ENCODE measurements around the gene ENAH.

Gene ENAH

GRCh38 chr1:225674381-225674780, 21.5 kb upstream of the ENAH start:
- H3K27ac ChIP-seq (ENCODE audit: low read length): no peak overlapping the region
- H3K4me3 ChIP-seq (ENCODE audit: low read length in 2 of 2): no peak overlapping the region
- H3K27me3 ChIP-seq (ENCODE audit: control insufficient read depth in 1 of 2, insufficient read depth in 2 of 2, low read length in 2 of 2): no peaks in the 10 kb centered on the region

DNA sequence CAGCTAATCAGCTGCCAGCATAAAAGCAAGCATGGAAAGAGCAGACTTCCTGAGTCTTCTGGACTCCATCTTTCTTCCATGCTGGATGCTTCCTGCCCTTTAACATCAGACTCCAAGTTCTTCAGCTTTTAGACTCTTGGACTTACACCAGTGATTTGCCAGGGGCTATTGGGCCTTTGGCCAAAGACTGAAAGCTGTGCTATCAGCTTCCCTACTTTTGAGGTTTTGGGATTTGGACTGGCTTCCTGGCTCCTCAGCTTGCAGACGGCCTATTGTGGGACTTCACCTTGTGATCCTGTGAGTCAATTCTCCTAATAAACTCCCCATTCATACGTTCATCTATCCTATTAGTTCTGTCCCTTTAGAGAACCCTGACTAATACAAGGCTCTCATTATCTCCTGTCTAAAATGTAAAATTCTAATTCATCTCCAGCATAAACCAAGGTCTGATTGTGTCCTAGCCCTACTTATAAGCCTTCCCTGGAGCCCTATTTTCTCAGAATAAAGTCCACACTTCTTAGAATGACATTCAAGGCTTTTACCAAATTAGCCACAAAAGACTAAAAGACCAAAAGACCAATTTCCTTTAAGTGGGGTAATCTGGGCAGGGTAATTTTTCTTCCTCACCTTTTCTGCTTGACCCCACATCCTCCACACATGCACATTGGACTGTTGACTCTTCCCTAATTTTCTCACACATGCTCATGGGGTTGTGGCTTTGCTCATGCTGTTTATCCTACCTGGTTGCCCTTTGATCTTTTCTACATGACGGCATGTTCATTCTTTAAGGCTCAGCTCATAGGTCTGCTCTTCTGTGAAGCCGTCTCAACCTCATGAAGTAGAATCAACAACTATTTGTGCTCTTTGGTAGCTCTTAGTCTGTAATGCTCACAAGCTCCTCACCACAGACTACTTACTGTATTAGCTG, 18.1 kb upstream of the ENAH start:
- no peak overlapping the region for H3K4me3 ChIP-seq (ENCODE audit: low read length in 2 of 2)
- no peaks in the 10 kb centered on the region for H3K4me1 ChIP-seq (ENCODE audit: control insufficient read depth, insufficient read depth, low read length)
- no peaks in the 10 kb centered on the region for H3K9me3 ChIP-seq (ENCODE audit: control insufficient read depth in 2 of 2, low read length in 2 of 2)
- no peak overlapping the region for H3K9ac ChIP-seq (ENCODE audit: low read length in 2 of 2)
- H3K36me3 ChIP-seq (ENCODE audit: control insufficient read depth in 2 of 2, insufficient read depth in 2 of 2, low read length in 2 of 2): no peaks in the 10 kb centered on the region
- no peak overlapping the region for H3K27ac ChIP-seq (ENCODE audit: low read length)
- H3K27me3 ChIP-seq (ENCODE audit: control insufficient read depth in 1 of 2, insufficient read depth in 2 of 2, low read length in 2 of 2): no peaks in the 10 kb centered on the region

More at GRCh38 chr1:225674381-225674780, 21.5 kb upstream of the ENAH start:
- Histone ChIP-seq H3K9ac (ENCODE audit: low read length in 2 of 2) (no peak overlapping the region), H3K36me3 (ENCODE audit: control insufficient read depth in 2 of 2, insufficient read depth in 2 of 2, low read length in 2 of 2) (no peaks in the 10 kb centered on the region), H3K4me1 (ENCODE audit: control insufficient read depth, insufficient read depth, low read length) (no peaks in the 10 kb centered on the region), H3K9me3 (ENCODE audit: control insufficient read depth in 2 of 2, low read length in 2 of 2) (no peaks in the 10 kb centered on the region)

GRCh38 chr1:225670356-225670755, 17.4 kb upstream of the ENAH start:
- Histone ChIP-seq H3K27me3 (ENCODE audit: control insufficient read depth in 1 of 2, insufficient read depth in 2 of 2, low read length in 2 of 2) (no peaks in the 10 kb centered on the region), H3K4me3 (ENCODE audit: low read length in 2 of 2) (no peak overlapping the region), H3K27ac (ENCODE audit: low read length) (no peak overlapping the region), H3K9ac (ENCODE audit: low read length in 2 of 2) (no peak overlapping the region), H3K9me3 (ENCODE audit: control insufficient read depth in 2 of 2, low read length in 2 of 2) (no peaks in the 10 kb centered on the region), H3K36me3 (ENCODE audit: control insufficient read depth in 2 of 2, insufficient read depth in 2 of 2, low read length in 2 of 2) (no peaks in the 10 kb centered on the region), H3K4me1 (ENCODE audit: control insufficient read depth, insufficient read depth, low read length) (no peaks in the 10 kb centered on the region)

DNA sequence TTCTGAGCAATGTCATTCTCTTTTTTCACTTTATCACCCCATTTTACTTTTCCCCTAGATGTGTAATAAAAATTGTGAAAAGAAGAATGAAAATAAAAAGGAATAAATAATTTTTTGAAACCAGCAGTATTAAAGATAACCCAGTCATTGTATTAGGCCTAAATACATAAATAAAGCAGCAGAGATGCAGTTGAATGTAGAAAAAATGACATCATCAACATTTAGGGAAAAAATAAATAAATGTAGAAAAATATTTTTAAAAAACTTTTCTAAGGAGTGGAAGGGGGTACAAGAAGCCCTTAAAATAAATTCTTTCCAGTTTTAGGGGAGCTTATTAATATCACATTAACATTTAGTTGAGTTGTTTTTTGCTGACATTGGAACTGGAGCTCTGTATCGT, 15.3 kb upstream of the ENAH start:
- Histone ChIP-seq H3K4me3 (ENCODE audit: low read length in 2 of 2) (no peak overlapping the region), H3K36me3 (ENCODE audit: control insufficient read depth in 2 of 2, insufficient read depth in 2 of 2, low read length in 2 of 2) (no peaks in the 10 kb centered on the region), H3K27me3 (ENCODE audit: control insufficient read depth in 1 of 2, insufficient read depth in 2 of 2, low read length in 2 of 2) (no peaks in the 10 kb centered on the region), H3K27ac (ENCODE audit: low read length) (no peak overlapping the region), H3K9ac (ENCODE audit: low read length in 2 of 2) (no peak overlapping the region), H3K4me1 (ENCODE audit: control insufficient read depth, insufficient read depth, low read length) (peaks cover 3% of the 10 kb centered on the region), H3K9me3 (ENCODE audit: control insufficient read depth in 2 of 2, low read length in 2 of 2) (no peaks in the 10 kb centered on the region)

GRCh38 chr1:225667362-225667761, 14.4 kb upstream of the ENAH start:
- Histone ChIP-seq H3K36me3 (ENCODE audit: control insufficient read depth in 2 of 2, insufficient read depth in 2 of 2, low read length in 2 of 2) (no peaks in the 10 kb centered on the region), H3K4me1 (ENCODE audit: control insufficient read depth, insufficient read depth, low read length) (peaks cover 7% of the 10 kb centered on the region), H3K27ac (ENCODE audit: low read length) (no peak overlapping the region), H3K9ac (ENCODE audit: low read length in 2 of 2) (no peak overlapping the region), H3K9me3 (ENCODE audit: control insufficient read depth in 2 of 2, low read length in 2 of 2) (no peaks in the 10 kb centered on the region), H3K4me3 (ENCODE audit: low read length in 2 of 2) (no peak overlapping the region), H3K27me3 (ENCODE audit: control insufficient read depth in 1 of 2, insufficient read depth in 2 of 2, low read length in 2 of 2) (no peaks in the 10 kb centered on the region)

DNA sequence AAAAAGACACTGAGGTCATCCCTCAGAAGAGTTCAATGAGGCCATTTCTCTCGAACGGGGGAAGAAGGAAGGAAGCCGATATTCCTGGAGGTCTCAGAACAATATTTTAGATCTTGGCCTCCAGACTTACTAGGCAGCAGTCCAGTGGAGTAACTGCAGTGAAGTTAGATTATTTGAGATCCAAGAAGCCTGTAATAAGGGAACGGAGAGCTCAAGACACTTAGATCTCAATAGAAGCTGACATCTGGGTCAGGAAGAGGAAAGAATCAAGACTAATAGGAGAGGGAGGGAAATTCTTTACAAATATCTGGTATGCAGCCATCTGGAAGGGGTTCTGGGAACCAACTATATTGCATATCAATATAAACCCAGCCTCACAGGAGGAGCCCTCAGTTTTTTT, 13.6 kb upstream of the ENAH start:
- no peaks in the 10 kb centered on the region for H3K36me3 ChIP-seq (ENCODE audit: control insufficient read depth in 2 of 2, insufficient read depth in 2 of 2, low read length in 2 of 2)
- no peak overlapping the region for H3K4me3 ChIP-seq (ENCODE audit: low read length in 2 of 2)
- no peaks in the 10 kb centered on the region for H3K9me3 ChIP-seq (ENCODE audit: control insufficient read depth in 2 of 2, low read length in 2 of 2)
- peaks cover 12% of the 10 kb centered on the region for H3K4me1 ChIP-seq (ENCODE audit: control insufficient read depth, insufficient read depth, low read length)
- H3K27me3 ChIP-seq (ENCODE audit: control insufficient read depth in 1 of 2, insufficient read depth in 2 of 2, low read length in 2 of 2): no peaks in the 10 kb centered on the region
- no peak overlapping the region for H3K9ac ChIP-seq (ENCODE audit: low read length in 2 of 2)
- no peak overlapping the region for H3K27ac ChIP-seq (ENCODE audit: low read length)

- Histone ChIP-seq H3K27me3 (ENCODE audit: control insufficient read depth in 1 of 2, insufficient read depth in 2 of 2, low read length in 2 of 2) (no peaks in the 10 kb centered on the region), H3K9ac (ENCODE audit: low read length in 2 of 2) (no peak overlapping the region), H3K4me1 (ENCODE audit: control insufficient read depth, insufficient read depth, low read length) (peaks cover 16% of the 10 kb centered on the region)
Observed at GRCh38 chr1:225664762-225665161, 11.8 kb upstream of the ENAH start.

DNA sequence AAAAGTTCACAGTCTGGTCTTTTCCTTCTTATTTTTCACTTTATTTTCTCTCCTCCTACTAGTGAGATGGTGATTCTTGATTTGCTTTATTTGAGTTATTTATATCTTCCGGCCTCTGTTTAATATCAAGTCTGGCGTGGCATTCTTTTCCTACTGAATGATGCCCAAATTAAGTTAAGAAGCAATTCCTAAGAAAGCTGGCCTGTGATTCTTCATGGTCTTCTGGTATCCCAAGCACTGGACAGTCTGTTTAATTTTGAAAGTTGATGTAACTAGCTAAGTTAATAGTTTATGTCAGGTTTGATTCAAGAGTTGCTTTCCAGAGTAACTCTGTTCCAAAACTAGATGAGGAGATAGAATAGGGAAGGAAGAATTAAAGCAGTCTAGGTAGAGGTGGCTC, 9.2 kb upstream of the ENAH start:
- Histone ChIP-seq H3K4me1 (ENCODE audit: control insufficient read depth, insufficient read depth, low read length) (peaks cover 25% of the 10 kb centered on the region), H3K9me3 (ENCODE audit: control insufficient read depth in 2 of 2, low read length in 2 of 2) (no peaks in the 10 kb centered on the region), H3K27ac (ENCODE audit: low read length) (peak overlapping the region; percentile 74), H3K27me3 (ENCODE audit: control insufficient read depth in 1 of 2, insufficient read depth in 2 of 2, low read length in 2 of 2) (no peaks in the 10 kb centered on the region), H3K36me3 (ENCODE audit: control insufficient read depth in 2 of 2, insufficient read depth in 2 of 2, low read length in 2 of 2) (no peaks in the 10 kb centered on the region), H3K9ac (ENCODE audit: low read length in 2 of 2) (peak overlapping the region in 1 of 2 donors; percentile 49), H3K4me3 (ENCODE audit: low read length in 2 of 2) (no peak overlapping the region)

More at GRCh38 chr1:225664762-225665161, 11.8 kb upstream of the ENAH start:
- Histone ChIP-seq H3K27ac (ENCODE audit: low read length) (no peak overlapping the region), H3K4me3 (ENCODE audit: low read length in 2 of 2) (no peak overlapping the region), H3K9me3 (ENCODE audit: control insufficient read depth in 2 of 2, low read length in 2 of 2) (no peaks in the 10 kb centered on the region), H3K36me3 (ENCODE audit: control insufficient read depth in 2 of 2, insufficient read depth in 2 of 2, low read length in 2 of 2) (no peaks in the 10 kb centered on the region)

- Histone ChIP-seq H3K27ac (ENCODE audit: low read length) (peak overlapping the region; percentile 42), H3K9me3 (ENCODE audit: control insufficient read depth in 2 of 2, low read length in 2 of 2) (no peaks in the 10 kb centered on the region), H3K9ac (ENCODE audit: low read length in 2 of 2) (peak overlapping the region in 1 of 2 donors; percentile 20), H3K27me3 (ENCODE audit: control insufficient read depth in 1 of 2, insufficient read depth in 2 of 2, low read length in 2 of 2) (no peaks in the 10 kb centered on the region), H3K36me3 (ENCODE audit: control insufficient read depth in 2 of 2, insufficient read depth in 2 of 2, low read length in 2 of 2) (no peaks in the 10 kb centered on the region), H3K4me1 (ENCODE audit: control insufficient read depth, insufficient read depth, low read length) (peaks cover 28% of the 10 kb centered on the region), H3K4me3 (ENCODE audit: low read length in 2 of 2) (no peak overlapping the region)
Observed at GRCh38 chr1:225660544-225660946, 7.6 kb upstream of the ENAH start.

- Histone ChIP-seq H3K4me3 (ENCODE audit: low read length in 2 of 2) (no peak overlapping the region), H3K27me3 (ENCODE audit: control insufficient read depth in 1 of 2, insufficient read depth in 2 of 2, low read length in 2 of 2) (no peaks in the 10 kb centered on the region), H3K9me3 (ENCODE audit: control insufficient read depth in 2 of 2, low read length in 2 of 2) (no peaks in the 10 kb centered on the region), H3K27ac (ENCODE audit: low read length) (peak overlapping the region; percentile 58), H3K9ac (ENCODE audit: low read length in 2 of 2) (peak overlapping the region in 1 of 2 donors; percentile 28), H3K36me3 (ENCODE audit: control insufficient read depth in 2 of 2, insufficient read depth in 2 of 2, low read length in 2 of 2) (no peaks in the 10 kb centered on the region), H3K4me1 (ENCODE audit: control insufficient read depth, insufficient read depth, low read length) (peaks cover 37% of the 10 kb centered on the region)
Observed at GRCh38 chr1:225658041-225658440, 5.1 kb upstream of the ENAH start.

DNA sequence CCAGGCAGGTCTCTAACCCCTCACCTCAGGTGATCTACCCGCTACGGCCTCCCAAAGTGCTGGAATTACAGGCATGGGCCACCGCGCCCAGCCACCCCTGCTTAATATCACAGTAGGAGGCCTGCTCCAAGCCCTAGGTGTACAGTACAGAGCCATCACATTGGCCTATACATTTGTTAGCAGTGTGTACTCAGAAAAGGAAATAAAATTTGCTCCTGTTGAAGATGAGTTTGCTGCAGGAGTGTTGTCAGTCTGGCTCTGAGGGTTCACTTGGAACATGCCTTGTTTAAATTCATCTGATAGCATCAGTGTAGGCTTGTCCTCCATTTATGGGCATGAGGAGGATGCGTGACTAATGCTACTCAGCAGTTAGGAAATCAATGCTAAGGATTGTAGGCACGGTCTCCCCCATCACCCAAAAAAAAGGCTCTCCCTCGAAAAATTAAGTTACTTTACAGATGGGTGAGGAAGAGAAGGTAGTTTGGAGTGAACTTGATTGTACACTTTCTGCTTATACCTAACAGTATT, 4.6 kb upstream of the ENAH start:
- H3K4me3 ChIP-seq (ENCODE audit: low read length in 2 of 2): no peak overlapping the region
- peak overlapping the region; percentile 58 for H3K27ac ChIP-seq (ENCODE audit: low read length)
- no peaks in the 10 kb centered on the region for H3K27me3 ChIP-seq (ENCODE audit: control insufficient read depth in 1 of 2, insufficient read depth in 2 of 2, low read length in 2 of 2)
- H3K4me1 ChIP-seq (ENCODE audit: control insufficient read depth, insufficient read depth, low read length): peaks cover 35% of the 10 kb centered on the region
- H3K9ac ChIP-seq (ENCODE audit: low read length in 2 of 2): peak overlapping the region in 1 of 2 donors; percentile 46
- H3K36me3 ChIP-seq (ENCODE audit: control insufficient read depth in 2 of 2, insufficient read depth in 2 of 2, low read length in 2 of 2): no peaks in the 10 kb centered on the region
- no peaks in the 10 kb centered on the region for H3K9me3 ChIP-seq (ENCODE audit: control insufficient read depth in 2 of 2, low read length in 2 of 2)

Measured in stomach smooth muscle (tissue), 2 donors.